Activated naive CD8-positive, alpha-beta T cell treated with anti-CD3 and anti-CD28 coated beads for 36 hours (primary cell): ENCODE results near the gene TSPAN31. TPM values are rescaled to one million over a fixed set of nuclear protein-coding genes. Genes with fewer than 3 reads are reported as not detected.
A peak's percentile ranks its signal among the peaks of the same experiment; 100 is the strongest.

ENCODE experiments used
- DNase-seq: peaks from one replicate; pipeline ENCODE4 v3.0.0; 2021
- H3K27ac Mint-ChIP-seq: one replicate; pipeline ENCODE4 v1.8.0; 2022; ENCODE audit warnings: mild to moderate bottlenecking, moderate library complexity, mixed read lengths
- H3K27me3 Mint-ChIP-seq: one replicate; pipeline ENCODE4 v1.8.0; 2022; ENCODE audit warnings: mild to moderate bottlenecking, mixed read lengths
- H3K36me3 Mint-ChIP-seq: one replicate; pipeline ENCODE4 v1.8.0; 2021; ENCODE audit warnings: mild to moderate bottlenecking, mixed read lengths
- H3K4me1 Mint-ChIP-seq: one replicate; pipeline ENCODE4 v1.8.0; 2021; ENCODE audit warnings: mixed read lengths
- H3K4me3 Mint-ChIP-seq: one replicate; pipeline ENCODE4 v1.8.0; 2022; ENCODE audit warnings: mild to moderate bottlenecking, moderate library complexity, mixed read lengths
- H3K9me3 Mint-ChIP-seq: one replicate; pipeline ENCODE4 v1.8.0; 2022; ENCODE audit warnings: mixed read lengths
- total RNA-seq, 2 experiments: library from RNA; stranded (reverse); gene quantifications; one replicate each; pipeline ENCODE4 v1.2.3, GENCODE V29; 2021

TSPAN31 gene
- total RNA-seq, 2 experiments from 2014 or later = 5.7 TPM

GRCh38 chr12:57751788-57752667 is 7.2 kb downstream of the TSPAN31 start, which contains the start of gene CDK4:
Gene CDK4, minus strand, starts transcription at chr12:57752310. Its CDS starts 593 bp downstream, at chr12:57751717.
- peaks cover 57% of the 10 kb centered on the region for H3K4me1 Mint-ChIP-seq
- H3K27me3 Mint-ChIP-seq = no peaks in the 10 kb centered on the region
- H3K4me3 Mint-ChIP-seq = peak within 1 kb of the TSS; percentile 98
- DNase-seq = peak; percentile 99
- H3K36me3 Mint-ChIP-seq = peaks cover 42% of the 10 kb centered on the region
- H3K27ac Mint-ChIP-seq = peak within 1 kb of the TSS; percentile 100
- H3K9me3 Mint-ChIP-seq = no peaks in the 10 kb centered on the region

GRCh38 chr12:57752668-57753000 is 7.8 kb downstream of the TSPAN31 start:
- Mint-ChIP-seq H3K36me3 (peaks cover 38% of the 10 kb centered on the region), H3K27me3 (no peaks in the 10 kb centered on the region)

DNA sequence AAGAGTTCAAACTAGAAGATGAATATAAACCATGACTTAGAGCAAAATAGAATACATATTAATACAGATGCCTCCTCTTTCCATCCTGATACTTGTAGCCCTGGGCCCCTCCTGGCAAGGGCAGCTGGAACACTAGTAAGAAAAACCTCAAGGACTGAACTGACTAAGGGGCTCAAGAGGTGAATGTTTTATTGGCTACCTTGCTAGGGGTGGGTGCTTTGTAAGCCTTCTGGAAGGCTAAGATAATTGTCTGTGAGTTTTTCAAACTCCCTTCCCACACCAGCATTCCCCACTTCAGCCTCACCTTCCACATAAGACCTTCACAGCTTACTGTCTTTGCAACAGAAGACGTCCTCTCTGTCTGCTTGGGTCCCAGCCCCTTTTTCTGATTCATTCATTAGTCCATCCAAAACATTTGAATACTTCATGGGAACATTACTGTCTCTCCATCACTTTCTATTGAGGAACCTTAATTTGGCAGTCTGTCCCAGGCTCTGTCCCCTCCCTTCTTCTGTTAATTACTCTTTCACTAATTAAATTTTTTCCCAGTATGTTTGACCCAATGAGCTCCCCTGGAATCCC is 9.0 kb downstream of the TSPAN31 start:
- Mint-ChIP-seq H3K27ac (peak overlapping the region; percentile 42), H3K9me3 (no peaks in the 10 kb centered on the region), H3K4me1 (peaks cover 52% of the 10 kb centered on the region), H3K27me3 (no peaks in the 10 kb centered on the region), H3K4me3 (peak overlapping the region; percentile 8), H3K36me3 (peaks cover 35% of the 10 kb centered on the region)
- no peak for DNase-seq

More at GRCh38 chr12:57752668-57753000, 7.8 kb downstream of the TSPAN31 start:
- Mint-ChIP-seq H3K9me3 (no peaks in the 10 kb centered on the region), H3K4me1 (peaks cover 54% of the 10 kb centered on the region), H3K4me3 (peak overlapping the region; percentile 98), H3K27ac (peak overlapping the region; percentile 100)
- no peak for DNase-seq

- Mint-ChIP-seq H3K27ac (peak within 1 kb of the TSS; percentile 55), H3K4me3 (peak within 1 kb of the TSS; percentile 87), H3K4me1 (peaks cover 50% of the 10 kb centered on the region), H3K9me3 (no peaks in the 10 kb centered on the region), H3K27me3 (no peaks in the 10 kb centered on the region), H3K36me3 (peaks cover 31% of the 10 kb centered on the region)
- peak; percentile 86 for DNase-seq
Observed at GRCh38 chr12:57754411-57755193, 9.8 kb downstream of the TSPAN31 start, which contains the start of gene MARCHF9. Gene MARCHF9, plus strand, starts transcription at chr12:57755103. Its CDS starts 426 bp downstream, at chr12:57755529.

GRCh38 chr12:57755194-57755453 is 10.3 kb downstream of the TSPAN31 start:
- Mint-ChIP-seq H3K9me3 (no peaks in the 10 kb centered on the region), H3K36me3 (peaks cover 33% of the 10 kb centered on the region), H3K4me3 (no peak overlapping the region), H3K4me1 (peaks cover 49% of the 10 kb centered on the region), H3K27ac (no peak overlapping the region), H3K27me3 (no peaks in the 10 kb centered on the region)
- DNase-seq = no peak

DNA sequence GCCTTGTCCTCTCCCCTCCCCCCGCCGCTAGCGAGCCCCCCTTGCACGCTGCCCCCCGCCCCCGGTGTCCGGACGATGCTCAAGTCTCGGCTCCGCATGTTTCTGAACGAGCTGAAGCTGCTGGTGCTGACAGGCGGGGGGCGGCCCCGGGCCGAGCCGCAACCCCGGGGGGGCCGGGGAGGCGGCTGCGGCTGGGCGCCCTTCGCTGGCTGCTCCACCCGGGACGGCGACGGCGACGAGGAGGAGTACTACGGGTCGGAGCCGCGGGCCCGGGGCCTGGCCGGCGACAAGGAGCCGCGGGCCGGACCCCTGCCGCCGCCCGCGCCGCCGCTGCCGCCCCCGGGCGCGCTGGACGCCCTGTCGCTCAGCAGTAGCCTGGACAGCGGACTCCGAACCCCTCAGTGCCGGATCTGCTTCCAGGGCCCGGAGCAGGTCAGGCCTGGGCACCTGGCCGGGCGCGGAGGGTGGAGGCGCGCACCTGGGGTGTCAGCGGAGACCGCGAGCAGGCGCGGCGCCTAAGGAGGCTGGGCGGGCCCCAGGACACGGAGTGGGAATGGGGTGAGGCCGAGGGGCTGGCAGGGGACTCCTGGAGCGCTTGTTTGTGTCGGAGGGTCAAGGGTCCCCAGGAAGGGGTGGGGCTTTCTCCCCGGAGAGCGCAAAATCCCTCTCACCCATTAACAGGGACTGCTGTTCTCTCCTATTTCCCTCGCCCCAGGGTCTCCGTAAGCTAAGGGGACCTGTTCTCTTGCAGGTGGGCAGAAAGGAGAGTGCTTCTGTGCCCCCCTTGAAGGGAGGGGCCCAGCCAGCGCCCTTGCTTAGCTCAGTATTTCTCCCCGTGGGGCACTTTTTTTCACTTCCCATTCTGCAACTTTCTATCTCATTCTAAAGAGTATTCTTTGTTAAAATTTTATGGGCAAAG is 10.9 kb downstream of the TSPAN31 start:
- peaks cover 27% of the 10 kb centered on the region for H3K36me3 Mint-ChIP-seq
- no peaks in the 10 kb centered on the region for H3K27me3 Mint-ChIP-seq
- DNase-seq = peak; percentile 42
- H3K4me1 Mint-ChIP-seq = peaks cover 43% of the 10 kb centered on the region
- H3K9me3 Mint-ChIP-seq = no peaks in the 10 kb centered on the region
- no peak overlapping the region for H3K27ac Mint-ChIP-seq
- peak overlapping the region; percentile 87 for H3K4me3 Mint-ChIP-seq

GRCh38 chr12:57756406-57757341 is 11.8 kb downstream of the TSPAN31 start:
- no peaks in the 10 kb centered on the region for H3K9me3 Mint-ChIP-seq
- no peaks in the 10 kb centered on the region for H3K27me3 Mint-ChIP-seq
- peaks cover 39% of the 10 kb centered on the region for H3K4me1 Mint-ChIP-seq
- DNase-seq = peak; percentile 78
- peak overlapping the region; percentile 51 for H3K27ac Mint-ChIP-seq
- peak overlapping the region; percentile 87 for H3K4me3 Mint-ChIP-seq
- peaks cover 25% of the 10 kb centered on the region for H3K36me3 Mint-ChIP-seq

GRCh38 chr12:57757771-57758170 is 12.9 kb downstream of the TSPAN31 start:
- no peak for DNase-seq
- Mint-ChIP-seq H3K9me3 (no peaks in the 10 kb centered on the region), H3K4me1 (peaks cover 39% of the 10 kb centered on the region), H3K36me3 (peaks cover 21% of the 10 kb centered on the region), H3K27ac (no peak overlapping the region), H3K27me3 (no peaks in the 10 kb centered on the region), H3K4me3 (no peak overlapping the region)

- Mint-ChIP-seq H3K36me3 (peaks cover 29% of the 10 kb centered on the region), H3K27ac (no peak overlapping the region)
Observed at GRCh38 chr12:57758552-57759359, 13.9 kb downstream of the TSPAN31 start.

GRCh38 chr12:57759360-57759980 is 14.6 kb downstream of the TSPAN31 start:
- no peak overlapping the region for H3K4me3 Mint-ChIP-seq
- H3K4me1 Mint-ChIP-seq = peaks cover 37% of the 10 kb centered on the region
- peaks cover 34% of the 10 kb centered on the region for H3K36me3 Mint-ChIP-seq
- DNase-seq = peak; percentile 39
- no peaks in the 10 kb centered on the region for H3K9me3 Mint-ChIP-seq
- H3K27ac Mint-ChIP-seq = no peak overlapping the region
- H3K27me3 Mint-ChIP-seq = no peaks in the 10 kb centered on the region

More at GRCh38 chr12:57758552-57759359, 13.9 kb downstream of the TSPAN31 start:
- no peak overlapping the region for H3K4me3 Mint-ChIP-seq
- DNase-seq = no peak
- H3K27me3 Mint-ChIP-seq = no peaks in the 10 kb centered on the region
- peaks cover 39% of the 10 kb centered on the region for H3K4me1 Mint-ChIP-seq
- no peaks in the 10 kb centered on the region for H3K9me3 Mint-ChIP-seq

DNA sequence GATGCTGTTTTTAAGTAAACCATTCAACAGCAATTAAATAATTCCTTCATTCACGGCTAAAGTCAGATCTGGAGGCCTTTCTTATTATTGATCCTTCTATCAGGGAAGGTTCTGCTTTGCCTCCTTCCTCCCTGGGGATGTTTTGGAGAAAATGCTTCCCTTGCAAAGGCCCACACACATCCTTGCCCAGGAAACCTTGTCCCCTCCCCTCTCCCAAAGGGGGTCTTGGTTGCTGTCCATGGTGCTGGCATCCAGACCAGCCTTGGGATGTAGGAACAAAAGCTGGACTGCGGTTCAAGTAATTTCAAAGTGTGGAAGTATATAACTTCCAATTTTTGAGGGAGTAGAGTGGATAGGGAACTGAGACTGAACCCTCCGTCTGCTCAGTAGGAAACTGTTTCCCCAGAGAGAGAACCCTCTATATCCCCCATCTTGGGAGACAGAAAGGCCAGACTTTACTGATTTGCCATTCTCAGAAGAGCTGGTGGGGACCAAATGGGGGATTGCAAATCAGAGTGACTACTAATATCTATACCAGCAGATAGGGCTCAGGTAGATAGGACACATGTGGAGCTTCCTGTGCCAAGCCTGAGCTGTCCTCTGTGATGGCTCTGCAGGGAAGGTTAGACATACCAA is 15.6 kb downstream of the TSPAN31 start:
- no peak for DNase-seq
- peaks cover 40% of the 10 kb centered on the region for H3K4me1 Mint-ChIP-seq
- no peak overlapping the region for H3K27ac Mint-ChIP-seq
- no peak overlapping the region for H3K4me3 Mint-ChIP-seq
- H3K27me3 Mint-ChIP-seq = no peaks in the 10 kb centered on the region
- no peaks in the 10 kb centered on the region for H3K9me3 Mint-ChIP-seq
- peaks cover 38% of the 10 kb centered on the region for H3K36me3 Mint-ChIP-seq

- Mint-ChIP-seq H3K4me1 (peaks cover 40% of the 10 kb centered on the region), H3K36me3 (peaks cover 38% of the 10 kb centered on the region), H3K9me3 (no peaks in the 10 kb centered on the region), H3K4me3 (no peak overlapping the region), H3K27ac (no peak overlapping the region), H3K27me3 (no peaks in the 10 kb centered on the region)
- DNase-seq = no peak
Observed at GRCh38 chr12:57761391-57761998, 16.7 kb downstream of the TSPAN31 start.
